Upper lobe of left lung (tissue), 4 donors: Measurements from ENCODE around the gene NPY4R2.
"Not testable (repeated sequence)": the region's sequence is repeated elsewhere in the genome, so short reads cannot be mapped to it uniquely, and the experiment has no call there.

ENCODE experiments used
- CTCF ChIP-seq, 6 experiments: fragments of 450-650 bp in 4 of 6; fragments of 200-600 bp in 2 of 6; sonication (generic) in 2 of 6; IDR thresholded peaks; one replicate each; pipeline ENCODE4 v1.5.1; 2016 to 2019; ENCODE audit warnings: antibody characterized with exemption in 6 of 6
- EP300 ChIP-seq, 4 donors: sonication (generic); formaldehyde crosslinking; IDR thresholded peaks; one replicate each; pipeline ENCODE4 v1.5.1; 2017; ENCODE audit warnings: antibody characterized with exemption in 4 of 4, control low read depth in 2 of 4
- POLR2A ChIP-seq, 4 donors: fragments of 450-650 bp; IDR thresholded peaks; one replicate each; pipeline ENCODE4 v1.5.1; 2016 to 2017; ENCODE audit warnings: antibody characterized with exemption in 4 of 4, mild to moderate bottlenecking in 2 of 4
- POLR2AphosphoS5 ChIP-seq, 2 donors: sonication (generic); formaldehyde crosslinking; IDR thresholded peaks; one replicate each; pipeline ENCODE4 v1.5.1; 2017; ENCODE audit warnings: antibody characterized with exemption in 2 of 2

DNA sequence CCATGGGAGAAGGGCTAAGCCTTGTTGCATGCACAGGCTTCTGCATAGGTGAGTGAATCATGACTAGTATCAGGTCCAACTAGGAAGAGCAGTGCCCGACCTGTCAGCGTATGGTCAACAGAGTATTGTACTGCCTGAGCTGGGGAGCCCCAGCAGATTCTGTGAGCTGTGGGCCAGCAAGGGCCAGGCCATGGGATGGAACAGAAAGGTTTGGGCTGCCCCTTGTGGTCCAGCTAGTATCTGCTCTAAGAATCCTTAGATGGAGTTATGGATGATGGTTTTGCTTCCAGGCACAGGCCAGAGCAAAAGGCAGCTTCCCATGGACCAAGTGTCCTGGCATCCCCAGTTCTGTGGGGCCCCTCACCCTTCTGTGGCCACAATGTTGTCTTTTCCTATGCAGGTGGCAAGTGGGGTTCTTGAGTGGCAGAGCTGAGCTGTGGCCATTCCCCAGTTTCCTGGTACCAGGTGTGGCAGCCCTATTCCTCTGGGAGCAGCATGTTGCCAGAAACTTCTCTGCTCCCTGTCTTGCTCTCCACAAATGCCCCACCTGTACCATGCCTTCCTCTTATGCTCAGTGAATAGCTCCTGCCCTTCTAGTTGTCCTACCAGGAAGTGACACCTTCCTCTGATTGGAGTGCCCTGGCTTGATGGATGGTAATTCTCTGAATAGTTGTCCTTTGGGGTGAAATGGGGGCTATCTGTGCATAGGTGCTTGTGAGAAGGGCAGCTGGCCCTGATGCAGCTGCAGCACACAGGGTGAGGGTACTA, 25.8 kb upstream of the NPY4R2 start:
- TF ChIP-seq POLR2A, CTCF, EP300, POLR2AphosphoS5 (IDR thresholded peaks at IDR 0.05): not testable (repeated sequence)
